B cell (primary cell): Measurements from ENCODE around the gene HIP1R. TPM values are rescaled to one million over a fixed set of nuclear protein-coding genes. Genes with fewer than 3 reads are reported as not detected.

Experiments
- ATAC-seq: fragments of 200-7000 bp; cut with Tn5 transposase; one replicate; pipeline ENCODE4 v1.10.0; 2021; ENCODE audit warnings: low read depth, mild to moderate bottlenecking, moderate number of reproducible peaks, moderate library complexity
- CTCF ChIA-PET: fragments of 350-600 bp; sonication (Branson Sonifier 250); formaldehyde crosslinking; loops from one replicate; lab custom pipeline; 2021; ENCODE audit warnings: antibody characterized with exemption, inconsistent platforms; lab: Charles Lee
- POLR2A ChIA-PET: fragments of 350-600 bp; sonication (Branson Sonifier 250); formaldehyde crosslinking; loops from one replicate; lab custom pipeline; 2021; ENCODE audit warnings: antibody characterized with exemption; lab: Charles Lee
- DNase-seq: peaks from one replicate; pipeline ENCODE4 v3.0.0; 2013
- H2AFZ ChIP-seq: 2 replicates; pipeline ENCODE4 v1.6.1; 2012; ENCODE audit warnings: mild to moderate bottlenecking, low read depth, low read length; ENCODE audit not compliant: insufficient read depth, poor library complexity, severe bottlenecking
- H3K27ac ChIP-seq, 2 donors: 1 replicate in 1 of 2; 2 replicates in 1 of 2; pipeline ENCODE4 v1.5.1; 2012 to 2013; ENCODE audit warnings: low read length in 2 of 2, mild to moderate bottlenecking in 2 of 2, moderate library complexity in 1 of 2
- H3K27me3 ChIP-seq, 4 experiments: fragments of 200-600 bp in 1 of 4; sonication (generic) in 1 of 4; replicated peaks in 1 of 4; 1 replicate in 2 of 4; 2 replicates in 2 of 4; pipeline versions ENCODE4 v1.6.1 to v1.7.0; 2013 to 2016; ENCODE audit warnings: low read length in 3 of 4, mild to moderate bottlenecking in 2 of 4, mixed read lengths in 1 of 4, moderate library complexity in 1 of 4; ENCODE audit not compliant: insufficient read depth in 4 of 4, control insufficient read depth in 3 of 4; ENCODE audit errors: control extremely low read depth in 1 of 4
- H3K36me3 ChIP-seq, 2 experiments: replicated peaks in 1 of 2; 1 replicate in 1 of 2; 2 replicates in 1 of 2; pipeline versions ENCODE4 v1.6.1 to v1.7.1; 2013; ENCODE audit warnings: low read length in 1 of 2; ENCODE audit not compliant: insufficient read depth in 2 of 2, control insufficient read depth in 1 of 2; ENCODE audit errors: control extremely low read depth in 1 of 2, extremely low read depth in 1 of 2
- H3K4me1 ChIP-seq, 2 donors: fragments of 200-600 bp in 1 of 2; sonication (generic) in 1 of 2; 1 replicate in 1 of 2; 2 replicates in 1 of 2; pipeline versions ENCODE4 v1.5.1 to v1.6.1; 2013 to 2017; ENCODE audit warnings: low read length in 2 of 2; ENCODE audit not compliant: control insufficient read depth in 2 of 2, insufficient read depth in 2 of 2
- H3K4me2 ChIP-seq: replicated peaks from 2 replicates; pipeline ENCODE3; 2012; ENCODE audit warnings: mild to moderate bottlenecking, low read depth, low read length; ENCODE audit not compliant: poor library complexity, severe bottlenecking
- H3K4me3 ChIP-seq, 5 experiments: fragments of 200-600 bp in 1 of 5; sonication (generic) in 1 of 5; 1 replicate in 3 of 5; 2 replicates in 2 of 5; pipeline versions ENCODE4 v1.5.1 to v1.7.0; 2011 to 2016; ENCODE audit warnings: low read length in 4 of 5, mild to moderate bottlenecking in 4 of 5, low read depth in 2 of 5, control low read depth in 1 of 5, moderate library complexity in 1 of 5; ENCODE audit not compliant: insufficient read depth in 1 of 5; ENCODE audit errors: control extremely low read depth in 1 of 5, extremely low read depth in 1 of 5
- H3K79me2 ChIP-seq: fragments of 200-600 bp; sonication (generic); one replicate; pipeline ENCODE4 v1.6.0; 2016; ENCODE audit warnings: low read length; ENCODE audit not compliant: control insufficient read depth, insufficient read depth
- H3K9ac ChIP-seq: fragments of 200-600 bp; sonication (generic); 2 replicates; pipeline ENCODE4 v1.6.1; 2017; ENCODE audit warnings: mild to moderate bottlenecking, low read length, moderate library complexity
- H3K9me3 ChIP-seq, 3 donors: one replicate each; pipeline versions ENCODE4 v1.6.1 to v1.7.1; 2013; ENCODE audit warnings: low read length in 2 of 3; ENCODE audit not compliant: control insufficient read depth in 2 of 3, insufficient read depth in 1 of 3; ENCODE audit errors: control extremely low read depth in 1 of 3
- H4K20me1 ChIP-seq: 2 replicates; pipeline ENCODE4 v1.6.0; 2012; ENCODE audit warnings: mild to moderate bottlenecking, low read length; ENCODE audit not compliant: insufficient read depth, control insufficient read depth, poor library complexity, severe bottlenecking
- H3K27ac Mint-ChIP-seq: one replicate; pipeline ENCODE4 v1.8.0; 2021; ENCODE audit warnings: mixed read lengths
- H3K27me3 Mint-ChIP-seq: one replicate; pipeline ENCODE4 v1.8.0; 2021; ENCODE audit warnings: mixed read lengths
- H3K4me1 Mint-ChIP-seq: one replicate; pipeline ENCODE4 v1.8.0; 2021; ENCODE audit warnings: mixed read lengths
- H3K4me3 Mint-ChIP-seq: one replicate; pipeline ENCODE4 v1.8.0; 2021; ENCODE audit warnings: mixed read lengths
- H3K9me3 Mint-ChIP-seq: one replicate; pipeline ENCODE4 v1.8.0; 2022; ENCODE audit warnings: mixed read lengths; ENCODE audit not compliant: insufficient read depth
- CTCF ChIP-seq: fragments of 200-600 bp; IDR thresholded peaks from one replicate; pipeline ENCODE4 v1.8.0; 2022; ENCODE audit warnings: antibody characterized with exemption, mild to moderate bottlenecking
- EZH2 ChIP-seq: IDR thresholded peaks from 2 replicates; pipeline ENCODE4 v1.6.1; 2012; ENCODE audit warnings: borderline replicate concordance, low read depth, mild to moderate bottlenecking, moderate library complexity, low read length; ENCODE audit not compliant: insufficient read depth, poor library complexity, severe bottlenecking
- WGBS: methylation state at CpG from one replicate; pipeline ENCODE4 v1.1.5; 2013; ENCODE audit warnings: missing lambda C conversion rate; ENCODE audit not compliant: insufficient coverage; 5-methylcytosine and 5-hydroxymethylcytosine counted together
- intact Hi-C: fragments of 100-400 bp; cut with micrococcal nuclease; formaldehyde crosslinking; loops from one replicate; pipeline ENCODE4 v1.10.0; 2022
- polyA plus RNA-seq: library from polyadenylated mRNA; depleted of rRNA; stranded (reverse); fragments of >200 nt; gene quantifications from 2 replicates; pipeline ENCODE4 v1.2.3, GENCODE V29; 2012
- total RNA-seq, 2 donors: library from RNA; stranded (reverse); fragments of 120-200 nt in 1 of 2; gene quantifications; 1 replicate in 1 of 2; 2 replicates in 1 of 2; pipeline versions ENCODE4 v1.2.3 to v1.2.4, GENCODE V29; 2013 to 2022

HIP1R gene
- total and polyA plus RNA-seq, 2 donors (not counting 1 experiment from before 2014, with no cell fraction given) = 289 to 390 TPM

- peaks cover 87% of the 10 kb centered on the region for H4K20me1 ChIP-seq
- Mint-ChIP-seq H3K27ac (peak overlapping the region; percentile 56), H3K9me3 (no peaks in the 10 kb centered on the region), H3K4me3 (no peak overlapping the region), H3K4me1 (peaks cover 17% of the 10 kb centered on the region), H3K27me3 (no peaks in the 10 kb centered on the region)
- intact Hi-C loops = no loop called here
- TF ChIP-seq CTCF = no peak
- TF ChIP-seq EZH2 = no peak
- H3K36me3 ChIP-seq = peaks cover 1 to 79% of the 10 kb centered on the region in 2 experiments
- no peak overlapping the region for H2AFZ ChIP-seq
- H3K9ac ChIP-seq = no peak overlapping the region
- H3K4me3 ChIP-seq = no peak overlapping the region
- H3K27me3 ChIP-seq = no peaks in the 10 kb centered on the region
- H3K4me2 ChIP-seq = no peak overlapping the region
- DNase-seq = no peak
- ChIA-PET POLR2A (interaction anchor here (0.6 kb wide), 1 partner anchor 83 kb away, joined by 6 read pairs; no protein-coding TSS in a partner anchor), CTCF (interaction anchor here (1.0 to 1.8 kb wide), 3 partner anchors 12 to 104 kb away, joined by 3 to 7 read pairs (median 7); no protein-coding TSS in a partner anchor)
- H3K79me2 ChIP-seq = peaks cover 68% of the 10 kb centered on the region
- WGBS = 89% methylated on average over 36 of the region's 36 CpGs
- ATAC-seq = no peak
- no peaks in the 10 kb centered on the region for H3K9me3 ChIP-seq
- no peak overlapping the region for H3K27ac ChIP-seq
- peaks cover 0 to 9% of the 10 kb centered on the region in 2 donors for H3K4me1 ChIP-seq
These were observed 13.5 kb downstream of the HIP1R start for GRCh38 chr12:122848471-122849351.
